Activated naive CD4-positive, alpha-beta T cell treated with Interleukin-2 at 50 U/mL for 16 hours (primary cell): ENCODE results near the gene NARS2.
"Not testable (repeated sequence)": the region's sequence is repeated elsewhere in the genome, so short reads cannot be mapped to it uniquely, and the experiment has no call there.

Experiments
- DNase-seq: peaks from one replicate; pipeline ENCODE4 v3.0.0-alpha.2; 2020

NARS2 gene

DNA sequence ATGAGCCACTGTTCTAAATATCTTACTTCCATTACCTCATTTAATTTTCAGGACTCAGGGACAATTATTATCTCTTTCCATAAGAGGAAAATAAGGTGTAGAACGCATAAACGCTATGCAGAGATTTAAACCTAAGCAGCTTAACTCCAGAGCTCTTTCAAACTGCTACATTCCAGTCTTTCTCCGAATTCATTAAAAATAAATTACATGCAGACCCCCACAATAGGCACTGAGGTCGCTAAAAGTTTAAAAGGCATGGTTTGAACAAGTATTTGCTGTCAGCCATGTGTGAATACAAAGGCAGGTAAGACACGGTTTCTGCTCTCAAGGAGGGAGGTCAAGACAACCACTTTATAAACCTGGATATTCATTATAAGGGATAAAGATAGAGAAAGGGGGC, 983 bp downstream of the NARS2 start:
- no peak for DNase-seq

DNA sequence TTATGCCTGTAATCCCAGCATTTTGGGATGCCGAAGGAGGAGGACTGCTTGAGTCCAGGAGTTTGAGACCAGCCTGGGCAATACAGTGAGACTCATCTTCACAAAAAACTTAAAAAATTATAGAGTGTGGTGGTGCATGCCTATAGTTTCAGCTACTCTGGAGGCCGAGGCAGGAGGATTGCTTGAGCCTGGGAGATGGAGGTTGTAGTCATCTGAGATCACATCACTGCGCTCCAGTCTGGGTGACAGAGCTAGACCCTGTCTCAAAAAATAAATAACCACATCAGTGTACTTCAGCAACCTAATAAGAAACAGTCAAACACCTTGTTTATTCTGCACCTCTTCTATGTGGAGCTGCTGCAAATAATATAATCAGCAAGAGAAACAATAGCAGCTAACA, 1.4 kb downstream of the NARS2 start:
- DNase-seq = no peak

DNA sequence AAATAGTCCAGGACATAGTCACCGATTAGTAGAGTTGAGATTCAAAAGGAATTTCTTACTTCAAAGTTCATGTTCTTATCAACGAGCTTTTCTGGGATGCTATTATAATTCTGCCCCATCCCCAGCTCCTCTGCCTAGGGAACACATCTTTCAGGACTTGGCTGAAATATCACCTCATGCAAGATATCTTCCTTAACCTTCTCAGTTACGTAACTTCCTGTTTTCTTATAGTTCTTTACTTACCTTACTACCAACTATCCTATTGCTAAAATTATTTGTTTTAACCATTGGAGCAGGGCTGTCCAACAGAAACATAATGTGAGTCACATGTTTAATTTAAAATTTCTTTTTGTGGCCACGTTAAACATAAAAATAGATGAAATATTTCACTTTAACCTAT, 2.3 kb downstream of the NARS2 start:
- no peak for DNase-seq

DNA sequence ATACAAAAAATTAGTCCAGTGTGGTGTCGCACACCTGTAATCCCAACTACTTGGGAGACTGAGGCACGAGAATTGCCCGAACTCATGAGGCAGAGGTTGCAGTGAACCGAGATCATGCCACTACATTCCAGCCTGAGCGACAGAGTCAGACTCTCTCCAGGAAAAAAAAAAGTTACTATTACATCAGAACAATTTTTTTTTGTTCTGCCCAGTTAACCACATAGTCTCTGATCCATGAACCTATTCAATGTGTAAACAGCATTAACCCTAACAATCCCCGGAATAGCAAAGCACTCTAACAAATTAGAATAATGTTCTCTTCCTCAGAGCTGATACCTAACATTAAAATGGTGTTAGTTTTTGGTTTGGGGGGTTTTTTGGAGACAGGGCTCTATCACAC, 4.6 kb downstream of the NARS2 start:
- DNase-seq = no peak

DNA sequence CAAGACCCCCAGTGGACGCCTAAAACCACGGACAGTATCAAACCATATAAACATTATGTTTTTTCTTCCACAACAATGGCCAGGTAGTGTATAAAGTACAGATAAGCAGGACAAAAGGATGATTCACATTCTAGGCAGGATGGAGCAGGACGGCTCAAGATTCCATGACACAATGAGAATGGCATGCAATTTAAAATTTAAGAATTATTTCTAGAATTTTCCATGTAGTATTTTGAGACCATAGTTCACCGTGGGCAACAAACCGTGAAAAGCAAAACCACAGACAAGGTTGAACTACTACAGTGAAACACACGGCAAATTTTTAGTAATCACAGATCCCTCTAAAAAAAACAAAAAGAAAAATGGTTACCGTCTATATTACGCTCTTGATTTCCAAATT, 7.5 kb downstream of the NARS2 start:
- DNase-seq = no peak

DNA sequence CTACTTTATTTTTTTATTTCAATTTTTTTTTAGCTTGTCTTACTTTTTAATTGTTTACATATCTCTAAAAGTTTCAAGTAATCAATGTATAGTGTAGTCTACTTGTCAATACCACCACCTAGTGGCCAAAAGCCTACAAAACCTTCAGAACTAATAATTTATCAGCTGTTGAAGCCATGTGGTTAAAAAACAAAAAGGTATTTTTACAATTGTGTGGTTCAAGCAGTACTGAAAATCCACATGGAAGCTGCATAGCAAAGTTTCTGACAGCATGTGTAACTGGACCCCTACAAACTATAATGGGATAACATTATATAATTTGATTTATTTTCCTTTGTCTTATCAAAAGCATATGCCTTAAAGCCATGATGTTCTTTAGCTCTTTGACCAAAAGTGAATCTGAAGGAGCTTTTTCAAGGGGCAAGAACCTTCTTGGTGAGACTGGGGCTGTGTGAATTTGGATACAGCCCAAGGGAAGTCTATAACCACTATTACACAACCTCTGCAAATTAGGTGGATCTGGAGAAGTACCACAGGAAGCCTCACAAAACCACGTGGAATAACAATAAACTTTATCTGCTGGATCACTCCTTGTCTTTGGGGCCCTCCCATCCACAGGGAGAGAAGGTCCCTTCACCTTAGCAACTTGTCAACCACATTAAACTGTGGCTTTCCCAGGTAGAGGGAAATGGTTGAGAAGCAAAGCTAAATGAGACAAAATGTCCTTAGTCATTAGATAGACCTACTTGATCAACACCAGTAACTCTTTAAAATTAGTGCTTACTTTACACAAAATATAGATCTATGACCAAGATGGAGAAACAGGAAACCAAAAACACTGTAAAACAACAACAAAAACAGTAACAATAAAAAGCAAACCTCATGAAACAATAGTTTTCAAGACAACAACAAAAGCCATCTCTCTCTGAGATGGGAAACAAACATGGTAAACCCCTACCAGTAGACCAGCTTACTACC, 9.9 kb downstream of the NARS2 start:
- DNase-seq = no peak

DNA sequence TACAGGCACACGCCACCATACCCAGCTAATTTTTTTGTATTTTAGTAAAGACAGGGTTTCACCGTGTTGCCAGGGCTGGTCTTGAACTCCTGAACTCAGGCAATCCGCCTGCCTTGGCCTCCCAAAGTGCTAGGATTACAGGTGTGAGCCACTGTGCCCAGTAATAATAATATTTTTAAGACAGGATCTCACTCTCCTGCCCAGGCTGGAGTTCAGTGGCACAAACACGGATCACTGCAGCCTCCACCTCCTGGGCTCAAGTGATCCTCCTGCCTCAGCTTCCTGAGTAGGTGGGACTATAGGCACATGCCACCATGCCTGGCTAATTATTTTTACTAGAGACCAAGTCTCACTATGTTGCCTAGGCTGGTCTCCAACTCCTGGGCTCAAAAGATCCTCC, 10.6 kb downstream of the NARS2 start:
- not testable (repeated sequence) for DNase-seq

DNA sequence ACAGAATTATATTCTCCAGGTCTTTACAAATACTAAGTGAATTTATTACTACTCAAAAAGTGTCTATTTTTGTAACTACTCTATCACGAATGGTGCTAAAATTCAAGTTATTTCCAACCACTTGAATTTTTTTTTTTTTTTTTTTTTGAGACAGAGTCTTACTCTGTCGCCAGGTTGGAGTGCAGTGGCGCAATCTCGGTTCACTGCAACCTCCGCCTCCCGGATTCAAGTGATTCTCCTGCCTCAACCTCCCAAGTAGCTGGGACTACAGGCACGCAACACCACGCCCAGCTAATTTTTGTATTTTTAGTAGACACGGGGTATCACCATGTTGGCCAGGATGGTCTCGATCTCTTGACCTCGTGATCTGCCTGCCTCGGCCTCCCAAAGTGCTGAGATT, 11.6 kb downstream of the NARS2 start:
- DNase-seq = not testable (repeated sequence)

DNA sequence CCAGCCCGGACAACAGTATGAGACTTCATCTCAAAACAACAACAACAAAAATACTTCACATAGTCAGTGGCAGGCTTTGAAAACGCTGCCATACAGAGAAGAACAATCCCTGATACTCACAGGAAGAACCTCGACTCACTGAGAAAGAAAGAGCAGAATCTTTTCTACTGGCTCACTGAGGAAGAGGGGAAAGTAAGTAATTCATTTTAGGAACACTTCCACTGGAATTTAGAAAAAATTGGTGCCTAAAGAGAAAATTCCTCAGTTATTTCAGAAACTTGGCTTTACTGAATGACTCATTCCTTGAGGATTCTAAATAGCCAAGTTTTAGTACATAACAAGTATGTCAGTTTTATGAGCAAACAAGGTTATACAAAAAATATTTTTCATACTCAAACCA, 12.3 kb downstream of the NARS2 start:
- DNase-seq = no peak

DNA sequence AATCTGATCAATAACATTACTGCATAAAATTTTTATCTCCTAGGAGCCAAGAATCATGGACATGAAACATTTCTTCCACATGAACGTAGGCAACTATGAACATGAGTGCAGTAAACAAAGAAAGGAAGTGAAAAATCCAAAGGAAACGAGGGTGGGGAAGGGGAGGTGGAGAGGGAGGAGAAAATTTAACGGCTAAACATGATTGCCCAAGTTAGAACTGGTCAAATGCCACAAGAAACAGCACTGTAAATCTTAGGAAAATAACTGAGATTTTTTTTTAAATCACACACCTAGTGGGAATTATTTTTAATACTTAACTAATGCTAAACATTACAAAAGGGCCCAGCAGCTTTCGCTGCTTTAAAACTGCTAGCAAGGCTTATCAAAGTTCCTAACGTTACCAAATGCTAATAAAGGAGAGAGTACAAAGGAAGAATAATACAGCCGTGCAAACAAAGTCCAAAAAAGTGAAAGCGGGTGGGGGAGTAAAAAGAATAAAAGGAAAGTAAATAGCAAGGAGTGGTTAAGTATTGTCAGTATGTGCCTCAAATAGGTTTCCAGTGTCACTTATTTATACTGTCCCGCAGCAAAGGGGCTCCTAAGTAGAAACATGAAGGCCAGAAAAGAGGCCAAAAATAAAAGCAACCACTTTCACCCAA, 13.7 kb downstream of the NARS2 start:
- DNase-seq = no peak

DNA sequence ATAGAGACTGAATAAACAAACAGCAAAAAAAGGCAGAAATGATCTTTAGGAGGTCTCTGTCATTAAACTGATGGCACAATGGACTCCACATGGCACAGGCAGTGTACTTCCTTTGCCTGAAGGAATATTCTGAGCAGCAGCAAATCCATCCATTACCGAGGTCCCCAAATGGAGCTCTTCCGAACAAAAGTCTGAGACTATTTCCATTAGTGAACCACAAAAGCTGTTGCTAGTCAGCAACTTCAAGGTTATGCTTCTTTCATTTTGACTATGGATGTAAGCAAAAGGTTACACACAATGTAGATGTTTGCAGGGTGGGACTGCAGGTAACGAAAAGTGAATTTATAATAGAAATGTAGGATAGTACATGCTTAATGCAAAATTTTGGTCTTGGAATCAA, 14.5 kb downstream of the NARS2 start:
- DNase-seq = no peak

DNA sequence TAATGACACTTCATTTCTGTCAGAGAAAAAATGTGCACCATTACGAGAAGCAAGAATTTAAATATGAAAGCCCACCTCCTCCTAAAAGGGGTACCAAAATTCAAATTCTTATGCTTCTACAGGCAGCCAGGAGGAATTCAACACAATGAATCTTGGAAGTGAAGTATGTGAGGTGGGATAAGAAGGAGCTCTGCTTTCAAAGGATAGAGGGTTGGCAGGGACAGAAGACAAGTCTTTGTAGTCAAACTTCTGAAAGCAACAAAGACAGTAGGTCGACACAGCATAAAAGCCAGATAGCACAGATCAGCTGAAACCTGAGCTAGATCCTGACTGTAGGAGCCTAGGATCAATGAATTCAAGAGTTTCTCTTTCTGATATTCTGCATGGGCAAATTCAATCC, 17.4 kb downstream of the NARS2 start:
- no peak for DNase-seq

DNA sequence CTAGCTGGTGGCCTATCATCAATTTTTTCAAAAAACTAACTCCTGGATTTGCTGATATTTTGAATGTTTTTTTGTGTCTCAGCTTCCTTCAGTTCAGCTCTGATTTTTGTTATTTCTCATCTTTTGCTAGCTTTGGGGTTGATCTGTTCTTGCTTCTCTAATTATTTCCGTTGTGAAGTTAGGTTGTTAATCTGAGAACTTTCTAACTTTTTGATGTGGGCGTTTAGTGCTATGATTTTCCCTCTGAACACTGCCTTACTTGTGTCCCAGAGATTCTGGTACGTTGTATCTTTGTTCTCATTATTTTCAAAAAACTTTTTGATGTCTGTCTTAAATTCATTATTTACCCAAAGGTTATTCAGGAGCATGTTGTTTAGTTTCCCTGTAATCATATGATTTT, 19.1 kb downstream of the NARS2 start:
- no peak for DNase-seq

DNA sequence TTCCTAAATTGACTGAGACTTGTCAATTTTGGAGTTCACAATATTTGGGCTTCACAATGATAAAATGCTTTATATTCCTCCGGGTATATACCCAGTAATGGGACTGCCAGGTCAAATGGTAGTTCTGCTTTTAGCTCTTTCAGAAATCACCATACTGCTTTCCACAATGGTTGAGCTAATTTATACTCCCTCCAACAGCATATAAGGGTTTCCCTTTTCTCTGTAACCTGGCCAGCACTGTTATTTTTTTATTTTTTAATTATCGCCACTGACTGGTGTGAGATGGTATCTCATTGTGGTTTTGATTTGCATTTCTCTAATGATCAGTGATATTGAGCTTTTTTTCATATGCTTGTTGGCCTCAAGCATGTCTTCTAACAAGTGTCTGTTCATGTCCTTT, 21.8 kb downstream of the NARS2 start:
- DNase-seq = no peak

DNA sequence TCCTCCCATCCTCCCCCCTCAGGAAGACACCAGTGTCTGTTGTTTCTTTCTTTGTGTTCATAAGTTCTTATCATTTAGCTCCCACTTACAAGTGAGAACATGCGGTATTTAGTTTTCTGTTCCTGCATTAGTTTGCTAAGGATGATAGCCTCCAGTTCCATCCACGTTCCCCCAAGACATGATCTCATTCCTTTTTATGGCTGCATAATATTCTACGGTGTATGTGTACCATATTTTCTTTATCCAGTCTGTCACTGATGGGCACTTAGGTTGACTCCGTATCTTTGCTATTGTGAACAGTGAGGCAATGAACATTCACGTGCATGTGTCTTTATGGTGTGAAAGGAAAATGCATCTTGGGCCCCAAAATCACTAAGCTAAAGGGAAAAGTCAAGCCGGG, 22.5 kb downstream of the NARS2 start:
- DNase-seq = not testable (repeated sequence)

DNA sequence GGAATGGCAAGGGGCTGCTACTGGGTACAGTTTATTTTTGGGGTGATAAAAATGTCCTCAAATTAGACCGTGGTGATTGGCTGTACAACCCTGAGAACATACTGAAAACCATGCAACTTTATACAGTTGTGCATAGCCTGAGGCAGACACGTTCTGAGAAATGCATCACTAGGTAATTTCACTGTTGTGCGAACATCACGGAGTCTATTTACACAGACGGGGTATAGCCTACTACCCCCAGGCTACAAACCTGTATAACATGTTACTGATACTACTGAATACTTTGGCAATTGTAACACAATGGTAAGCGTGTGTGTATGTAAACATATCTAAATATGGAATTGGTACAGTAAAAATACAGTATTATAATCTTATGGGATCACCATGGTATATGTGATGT, 23.6 kb downstream of the NARS2 start:
- DNase-seq = no peak

DNA sequence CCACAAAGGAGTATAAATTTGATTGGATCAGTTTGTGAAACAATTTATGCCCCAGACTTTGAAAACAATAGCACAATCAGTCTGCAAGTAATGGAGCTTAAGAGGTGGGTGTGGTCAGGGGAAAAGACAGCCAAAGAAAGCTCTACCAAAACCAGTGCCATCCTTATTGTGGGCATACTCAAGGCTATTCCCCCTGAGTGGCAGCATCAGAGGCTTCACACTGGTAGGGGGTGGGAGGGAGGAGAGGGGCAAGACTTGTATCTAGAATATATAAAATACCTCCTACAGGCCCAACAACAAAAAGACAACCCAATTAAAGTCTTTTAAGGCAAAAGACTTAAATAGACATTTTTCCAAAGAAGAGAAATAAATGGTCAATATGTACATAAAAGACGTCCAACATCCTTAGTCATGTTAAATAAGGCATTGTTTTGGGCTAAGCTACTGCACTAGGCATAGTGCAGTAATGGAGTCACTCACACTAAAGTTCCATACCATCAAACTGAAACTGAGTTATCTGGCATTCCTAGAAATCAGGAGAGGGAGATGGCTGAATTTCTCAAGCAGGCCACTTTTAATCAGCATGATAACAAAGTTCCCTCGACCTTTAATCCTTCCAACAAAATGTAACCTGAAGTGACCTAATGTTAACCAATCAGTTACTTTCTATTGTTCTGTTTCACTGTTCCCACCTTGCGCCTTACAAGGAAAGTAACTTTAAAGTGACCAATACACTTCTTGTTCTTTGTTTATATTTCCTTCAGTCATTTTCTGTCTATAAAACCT, 24.8 kb downstream of the NARS2 start:
- DNase-seq = no peak

DNA sequence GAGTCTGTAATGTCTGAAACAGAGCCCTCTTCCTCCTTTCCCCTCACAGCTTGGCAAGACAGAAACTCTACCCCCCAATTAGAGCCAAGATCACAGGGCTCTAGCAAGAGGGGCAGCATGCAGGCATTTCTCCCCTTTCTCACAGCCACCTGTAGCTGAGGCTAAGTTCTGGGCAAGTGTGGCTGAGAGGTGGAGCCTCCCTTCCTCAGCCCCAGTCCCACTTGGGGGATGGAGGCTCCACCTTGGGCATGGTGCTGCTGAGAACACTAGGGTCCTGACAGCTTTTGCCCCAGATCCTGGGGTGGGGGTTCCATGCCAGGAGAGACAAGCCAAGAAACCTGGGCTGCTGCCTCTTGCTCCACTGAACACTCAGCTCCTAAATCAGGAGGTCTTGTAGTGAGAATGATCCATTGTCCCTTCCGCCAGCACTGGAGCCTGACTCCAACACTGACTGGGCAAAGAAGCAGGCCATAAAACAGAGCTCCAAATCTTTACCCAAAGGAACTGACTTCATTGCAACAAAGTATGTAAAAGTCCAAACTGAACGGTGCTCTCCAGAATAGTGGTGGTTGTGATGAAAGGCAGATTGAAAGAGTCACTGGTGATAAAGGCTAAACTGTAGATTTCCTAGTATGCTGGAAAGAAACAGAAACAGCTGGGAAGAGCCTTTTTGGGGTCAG, 25.6 kb downstream of the NARS2 start:
- no peak for DNase-seq

DNA sequence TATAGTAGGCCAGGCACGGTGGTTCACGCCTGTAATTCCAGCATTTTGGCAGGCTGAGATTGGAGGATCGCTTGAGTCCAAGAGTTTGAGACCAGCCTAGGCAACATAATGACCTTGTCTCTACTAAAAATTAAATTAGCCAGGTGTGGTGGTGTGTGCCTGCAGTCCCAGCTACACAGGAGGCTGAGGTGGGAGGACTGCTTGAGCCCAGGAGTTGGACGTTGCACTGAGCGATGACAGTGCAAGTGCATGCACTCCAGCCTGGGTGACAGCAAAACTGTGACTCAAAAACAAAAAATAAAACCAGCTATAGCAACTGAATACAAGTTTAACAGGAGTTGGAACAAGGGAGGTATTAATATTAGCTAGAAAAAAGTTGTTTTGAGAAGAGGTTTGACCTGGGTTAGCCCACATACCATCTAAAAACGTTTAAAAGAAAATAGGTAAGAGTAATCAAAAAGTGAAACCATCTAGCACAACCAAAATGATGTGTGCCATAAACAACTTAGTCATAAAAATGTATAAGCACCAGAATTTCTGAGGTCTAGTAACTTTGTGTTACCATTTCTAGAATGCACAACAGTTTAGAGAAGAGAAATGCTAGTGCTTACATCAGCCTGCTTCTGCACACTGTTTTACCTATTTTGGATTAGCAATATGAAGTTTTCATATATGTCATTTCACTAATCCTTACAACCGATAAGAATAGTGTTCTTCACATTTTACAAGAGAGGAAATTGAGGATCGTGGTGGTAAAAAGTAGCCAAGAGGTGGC, 26.5 kb downstream of the NARS2 start:
- no peak for DNase-seq

DNA sequence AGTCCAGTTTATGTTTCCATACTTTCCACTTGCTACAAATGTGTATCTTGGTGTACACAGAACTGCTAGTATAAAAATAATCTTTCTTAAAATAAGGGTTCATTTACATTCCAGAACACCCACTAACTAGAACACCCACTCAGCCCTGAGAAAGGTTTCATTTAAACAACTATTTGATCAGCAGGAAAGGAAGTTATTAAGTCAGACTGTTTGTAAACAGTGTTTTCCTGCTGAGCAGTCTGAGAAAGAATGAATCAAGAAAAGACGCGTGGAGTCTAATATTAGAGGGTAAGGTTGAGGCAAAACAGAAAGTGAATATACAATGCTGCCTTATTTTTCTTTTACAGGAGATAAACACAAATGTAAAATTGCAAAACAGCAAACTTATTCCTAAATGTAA, 32.7 kb downstream of the NARS2 start:
- no peak for DNase-seq

DNA sequence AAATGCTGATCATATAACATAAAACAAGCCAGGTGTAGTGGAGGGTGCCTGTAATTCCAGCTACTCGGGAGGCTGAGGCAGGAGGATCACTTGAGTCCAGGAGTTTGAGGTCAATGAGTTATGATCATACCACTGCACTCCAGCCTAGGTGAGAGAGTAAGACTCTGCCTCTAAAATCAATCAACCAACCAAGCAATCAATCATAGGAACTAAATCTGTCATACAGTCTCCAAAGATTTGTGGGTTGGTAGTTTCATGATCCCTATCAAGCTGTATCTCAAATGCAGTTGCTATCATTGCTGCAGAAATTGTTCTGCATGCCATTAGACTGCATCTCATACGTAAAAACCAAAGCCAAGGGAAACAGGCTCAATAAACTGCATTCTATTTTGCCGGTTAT, 33.1 kb downstream of the NARS2 start:
- no peak for DNase-seq

DNA sequence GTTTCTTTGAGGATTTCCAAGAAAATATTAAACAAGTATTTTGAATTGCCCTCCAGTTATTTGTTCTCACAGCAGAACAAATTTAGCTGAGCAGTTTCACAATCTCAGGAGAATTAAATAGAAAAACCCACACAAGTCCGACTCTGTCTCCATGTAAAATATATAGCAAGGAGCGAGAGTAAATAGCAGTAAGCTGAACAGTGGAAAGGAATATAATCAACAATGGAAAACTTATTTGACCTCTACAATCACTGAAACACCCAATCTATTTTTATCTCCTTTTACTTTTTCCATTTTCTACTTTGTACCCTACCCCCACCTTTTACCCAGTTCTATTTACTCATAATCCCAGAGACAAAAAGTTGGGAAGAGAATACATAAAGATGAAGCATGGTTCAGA, 34.4 kb downstream of the NARS2 start:
- DNase-seq = no peak
